ENCODE measurements around the gene BAIAP2. TPM values are rescaled to one million over a fixed set of nuclear protein-coding genes. Genes with fewer than 3 reads are reported as not detected.

BAIAP2 gene
- total RNA-seq, 2 donors from 2014 or later: 9.9 to 15.6 TPM

- H3K27me3 ChIP-seq (replicated peaks; ENCODE audit: insufficient read depth): no peaks in the 10 kb centered on the region
- DNase-seq (ENCODE audit: low spot score): no peak
- H3K36me3 ChIP-seq: no peaks in the 10 kb centered on the region
- H3K9me3 ChIP-seq: no peaks in the 10 kb centered on the region
- no peak overlapping the region for H3K27ac ChIP-seq
- H3K4me1 ChIP-seq (ENCODE audit: control insufficient read depth in 1 of 2, low read depth in 2 of 2): peaks cover 0 to 6% of the 10 kb centered on the region in 2 donors
- no peak for ATAC-seq (ENCODE audit: insufficient number of reproducible peaks, low FRiP score, low read depth)
- H3K4me3 ChIP-seq: no peak overlapping the region
- no peak for TF ChIP-seq CTCF (IDR thresholded peaks at IDR 0.05)
These were observed 37.1 kb downstream of the BAIAP2 start for GRCh38 chr17:81071761-81072741.

- H3K27me3 ChIP-seq (replicated peaks; ENCODE audit: insufficient read depth): no peaks in the 10 kb centered on the region
- no peak overlapping the region for H3K4me3 ChIP-seq
- no peak overlapping the region for H3K27ac ChIP-seq
- ATAC-seq (ENCODE audit: insufficient number of reproducible peaks, low FRiP score, low read depth) (no peak), DNase-seq (ENCODE audit: low spot score) (no peak)
- no peaks in the 10 kb centered on the region for H3K4me1 ChIP-seq (ENCODE audit: control insufficient read depth in 1 of 2, low read depth in 2 of 2)
- no peaks in the 10 kb centered on the region for H3K9me3 ChIP-seq
- TF ChIP-seq CTCF (IDR thresholded peaks at IDR 0.05): no peak
- H3K36me3 ChIP-seq: no peaks in the 10 kb centered on the region
These were observed 39.3 kb downstream of the BAIAP2 start for GRCh38 chr17:81073967-81074839.

GRCh38 chr17:81074875-81075274, 39.9 kb downstream of the BAIAP2 start:
- H3K4me3 ChIP-seq: no peak overlapping the region
- no peaks in the 10 kb centered on the region for H3K36me3 ChIP-seq
- H3K4me1 ChIP-seq (ENCODE audit: control insufficient read depth in 1 of 2, low read depth in 2 of 2): no peaks in the 10 kb centered on the region
- no peak for DNase-seq (ENCODE audit: low spot score)
- no peaks in the 10 kb centered on the region for H3K9me3 ChIP-seq
- no peak overlapping the region for H3K27ac ChIP-seq
- no peak for ATAC-seq (ENCODE audit: insufficient number of reproducible peaks, low FRiP score, low read depth)
- no peak for TF ChIP-seq CTCF (IDR thresholded peaks at IDR 0.05)
- H3K27me3 ChIP-seq (replicated peaks; ENCODE audit: insufficient read depth): no peaks in the 10 kb centered on the region

- no peak for DNase-seq (ENCODE audit: low spot score)
These were observed 40.4 kb downstream of the BAIAP2 start for GRCh38 chr17:81075307-81075706.

More at GRCh38 chr17:81075307-81075706, 40.4 kb downstream of the BAIAP2 start:
- Histone ChIP-seq H3K9me3 (no peaks in the 10 kb centered on the region), H3K27me3 (replicated peaks; ENCODE audit: insufficient read depth) (no peaks in the 10 kb centered on the region), H3K27ac (no peak overlapping the region), H3K4me3 (no peak overlapping the region), H3K36me3 (no peaks in the 10 kb centered on the region), H3K4me1 (ENCODE audit: control insufficient read depth in 1 of 2, low read depth in 2 of 2) (no peaks in the 10 kb centered on the region)
- no peak for ATAC-seq (ENCODE audit: insufficient number of reproducible peaks, low FRiP score, low read depth)
- no peak for TF ChIP-seq CTCF (IDR thresholded peaks at IDR 0.05)
